HepG2 (cell line): ENCODE measurements around the gene ARTN. TPM values are rescaled to one million over a fixed set of nuclear protein-coding genes. Genes with fewer than 3 reads are reported as not detected.

ENCODE experiments used
- ARNT2 ChIP-seq: sonication (generic); formaldehyde crosslinking; IDR thresholded peaks from 2 replicates; pipeline ENCODE4 v1.8.0; 2022; ENCODE audit warnings: mild to moderate bottlenecking, low read depth, missing genetic modification reagents, moderate library complexity
- HDAC6 ChIP-seq: fragments of 200-600 bp; sonication (generic); IDR thresholded peaks from 2 replicates; pipeline ENCODE4 v1.7.0; 2017; ENCODE audit warnings: mild to moderate bottlenecking, antibody characterized with exemption, low read length, low read depth
- HNRNPL ChIP-seq: fragments of 200-400 bp; formaldehyde crosslinking; IDR thresholded peaks from 2 replicates; pipeline ENCODE4 v1.6.1; 2017; ENCODE audit warnings: mild to moderate bottlenecking, low read depth, low read length
- MIER3 ChIP-seq: IDR thresholded peaks from 2 replicates; pipeline ENCODE4 v1.6.1; 2016; ENCODE audit warnings: missing compliant biosample characterization, borderline replicate concordance
- NAIF1 ChIP-seq: sonication (generic); formaldehyde crosslinking; IDR thresholded peaks from 2 replicates; pipeline ENCODE4 v1.5.0; 2020; ENCODE audit warnings: mild to moderate bottlenecking, missing genetic modification reagents, borderline replicate concordance
- NFYC ChIP-seq: IDR thresholded peaks from 2 replicates; pipeline ENCODE4 v1.6.1; 2016; ENCODE audit warnings: missing genetic modification reagents, missing compliant biosample characterization
- ZFY ChIP-seq: sonication (generic); formaldehyde crosslinking; IDR thresholded peaks from 2 replicates; pipeline ENCODE4 v1.4.0; 2020; ENCODE audit warnings: missing genetic modification reagents
- ZNF644 ChIP-seq: IDR thresholded peaks from 2 replicates; pipeline ENCODE4 v1.6.1; 2016; ENCODE audit warnings: low read depth
- ZNF720 ChIP-seq: sonication (generic); formaldehyde crosslinking; IDR thresholded peaks from 2 replicates; pipeline ENCODE4 v1.4.0; 2020; ENCODE audit warnings: missing genetic modification reagents
- ZNF747 ChIP-seq: sonication (generic); formaldehyde crosslinking; IDR thresholded peaks from 2 replicates; pipeline ENCODE4 v1.8.1; 2023; ENCODE audit warnings: missing genetic modification reagents, mild to moderate bottlenecking, borderline replicate concordance
- polyA plus RNA-seq, 8 experiments: library from polyadenylated mRNA; depleted of rRNA in 3 of 8; stranded (reverse) in 7 of 8; unstranded in 1 of 8; fragments of >200 nt; fragmentation: Illumina TruSeq in 4 of 8; extraction: Trizol in 4 of 8; gene quantifications; 2 replicates each; pipeline versions ENCODE4 v1.2.1 to v1.2.3, GENCODE V29; 2011 to 2016; ENCODE audit warnings: low read depth in 4 of 8, missing spikeins in 1 of 8, mixed read lengths in 1 of 8; ENCODE audit not compliant: insufficient read depth in 1 of 8
- total RNA-seq, 5 experiments: library from RNA; depleted of rRNA; stranded (reverse); fragments of >200 nt; fragmentation: Illumina TruSeq; extraction: Trizol; gene quantifications; 2 replicates each; pipeline ENCODE4 v1.2.3, GENCODE V29; 2016; ENCODE audit warnings: low read depth in 1 of 5
- TF ChIP-seq, protein P1 (sequence below): sonication (generic); formaldehyde crosslinking; IDR thresholded peaks from 2 replicates; pipeline ENCODE4 v1.4.0; 2020; ENCODE audit warnings: missing genetic modification reagents, borderline replicate concordance
- TF ChIP-seq, protein P2 (sequence below): sonication (generic); formaldehyde crosslinking; IDR thresholded peaks from 2 replicates; pipeline ENCODE4 v1.5.1; 2020; ENCODE audit warnings: missing genetic modification reagents, mild to moderate bottlenecking, borderline replicate concordance
- TF ChIP-seq, protein P3 (sequence below): sonication (generic); formaldehyde crosslinking; IDR thresholded peaks from 2 replicates; pipeline ENCODE4 v1.9.0; 2021; ENCODE audit warnings: missing genetic modification reagents, borderline replicate concordance
- TF ChIP-seq, protein P4 (sequence below): sonication (generic); formaldehyde crosslinking; IDR thresholded peaks from 2 replicates; pipeline ENCODE4 v1.4.0; 2020; ENCODE audit warnings: mild to moderate bottlenecking, missing genetic modification reagents
- TF ChIP-seq, protein P5 (sequence below): fragments of 450-650 bp; IDR thresholded peaks from 2 replicates; pipeline ENCODE4 v1.6.1; 2016
- TF ChIP-seq, protein P6 (sequence below): sonication (generic); formaldehyde crosslinking; IDR thresholded peaks from 2 replicates; pipeline ENCODE4 v1.5.0; 2020; ENCODE audit warnings: missing genetic modification reagents, mild to moderate bottlenecking, borderline replicate concordance

The ARTN gene
- total and polyA plus RNA-seq, 2 of the 13 experiments (the other 11 are each of a cell fraction or from before 2014, with no cell fraction given) = 0.11 to 0.62 TPM

DNA sequence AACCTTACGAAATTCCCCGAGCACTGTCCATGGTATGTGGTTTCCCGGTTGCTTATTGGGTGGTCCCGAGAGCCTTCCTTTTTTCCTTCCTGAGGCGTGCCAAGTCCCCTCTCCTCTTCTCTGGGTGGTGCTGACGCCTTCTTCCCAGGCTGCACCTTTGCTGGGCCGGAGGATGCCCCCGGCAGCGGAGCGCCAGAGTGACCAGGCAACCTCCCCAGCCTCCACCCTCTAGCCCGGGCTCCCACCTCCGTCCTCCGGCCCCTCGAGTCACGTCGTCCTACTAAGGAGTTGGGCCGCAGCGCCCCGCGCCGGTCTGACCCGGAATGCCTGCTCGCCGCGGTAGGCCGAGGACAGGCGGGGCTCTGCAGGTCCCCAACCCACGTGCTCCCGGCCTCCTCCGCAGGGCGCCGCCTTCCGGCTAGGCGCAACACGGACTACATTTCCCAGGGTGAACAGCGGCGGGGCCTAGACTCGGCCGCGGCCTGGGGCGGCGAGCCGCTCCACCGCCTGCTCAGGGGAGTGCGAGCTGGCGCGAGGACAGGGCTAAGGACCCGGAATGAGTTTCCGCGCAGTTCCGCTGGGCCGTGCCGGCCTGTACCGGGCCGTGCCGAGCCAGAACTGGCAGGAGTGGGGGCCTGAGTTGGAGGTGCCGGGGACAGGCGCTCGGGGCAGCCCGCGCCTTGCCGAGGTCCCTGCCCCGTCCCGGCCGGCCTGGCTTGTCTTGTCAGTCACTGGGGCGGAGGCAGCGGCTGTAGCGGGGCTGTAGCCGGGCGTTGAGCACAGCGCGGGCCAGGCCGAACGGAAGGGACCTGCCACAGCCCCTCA is 12.8 kb downstream of the ARTN start, which contains the start of gene IPO13 (continued):
- TF ChIP-seq, protein P1, sequence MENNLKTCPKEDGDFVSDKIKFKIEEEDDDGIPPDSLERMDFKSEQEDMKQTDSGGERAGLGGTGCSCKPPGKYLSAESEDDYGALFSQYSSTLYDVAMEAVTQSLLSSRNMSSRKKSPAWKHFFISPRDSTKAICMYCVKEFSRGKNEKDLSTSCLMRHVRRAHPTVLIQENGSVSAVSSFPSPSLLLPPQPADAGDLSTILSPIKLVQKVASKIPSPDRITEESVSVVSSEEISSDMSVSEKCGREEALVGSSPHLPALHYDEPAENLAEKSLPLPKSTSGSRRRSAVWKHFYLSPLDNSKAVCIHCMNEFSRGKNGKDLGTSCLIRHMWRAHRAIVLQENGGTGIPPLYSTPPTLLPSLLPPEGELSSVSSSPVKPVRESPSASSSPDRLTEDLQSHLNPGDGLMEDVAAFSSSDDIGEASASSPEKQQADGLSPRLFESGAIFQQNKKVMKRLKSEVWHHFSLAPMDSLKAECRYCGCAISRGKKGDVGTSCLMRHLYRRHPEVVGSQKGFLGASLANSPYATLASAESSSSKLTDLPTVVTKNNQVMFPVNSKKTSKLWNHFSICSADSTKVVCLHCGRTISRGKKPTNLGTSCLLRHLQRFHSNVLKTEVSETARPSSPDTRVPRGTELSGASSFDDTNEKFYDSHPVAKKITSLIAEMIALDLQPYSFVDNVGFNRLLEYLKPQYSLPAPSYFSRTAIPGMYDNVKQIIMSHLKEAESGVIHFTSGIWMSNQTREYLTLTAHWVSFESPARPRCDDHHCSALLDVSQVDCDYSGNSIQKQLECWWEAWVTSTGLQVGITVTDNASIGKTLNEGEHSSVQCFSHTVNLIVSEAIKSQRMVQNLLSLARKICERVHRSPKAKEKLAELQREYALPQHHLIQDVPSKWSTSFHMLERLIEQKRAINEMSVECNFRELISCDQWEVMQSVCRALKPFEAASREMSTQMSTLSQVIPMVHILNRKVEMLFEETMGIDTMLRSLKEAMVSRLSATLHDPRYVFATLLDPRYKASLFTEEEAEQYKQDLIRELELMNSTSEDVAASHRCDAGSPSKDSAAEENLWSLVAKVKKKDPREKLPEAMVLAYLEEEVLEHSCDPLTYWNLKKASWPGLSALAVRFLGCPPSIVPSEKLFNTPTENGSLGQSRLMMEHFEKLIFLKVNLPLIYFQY (CRISPR knock-in tag) = peak; percentile 86
- TF ChIP-seq NAIF1 (CRISPR knock-in tag) = no peak; the same call in none of the 2 replicates
- TF ChIP-seq MIER3 (CRISPR knock-in tag) = peak; percentile 91
- TF ChIP-seq ZNF747 = peak; percentile 89
- peak; percentile 38; the same call in 1 of the 2 replicates for TF ChIP-seq ZNF644 (CRISPR knock-in tag)
- TF ChIP-seq, protein P2, sequence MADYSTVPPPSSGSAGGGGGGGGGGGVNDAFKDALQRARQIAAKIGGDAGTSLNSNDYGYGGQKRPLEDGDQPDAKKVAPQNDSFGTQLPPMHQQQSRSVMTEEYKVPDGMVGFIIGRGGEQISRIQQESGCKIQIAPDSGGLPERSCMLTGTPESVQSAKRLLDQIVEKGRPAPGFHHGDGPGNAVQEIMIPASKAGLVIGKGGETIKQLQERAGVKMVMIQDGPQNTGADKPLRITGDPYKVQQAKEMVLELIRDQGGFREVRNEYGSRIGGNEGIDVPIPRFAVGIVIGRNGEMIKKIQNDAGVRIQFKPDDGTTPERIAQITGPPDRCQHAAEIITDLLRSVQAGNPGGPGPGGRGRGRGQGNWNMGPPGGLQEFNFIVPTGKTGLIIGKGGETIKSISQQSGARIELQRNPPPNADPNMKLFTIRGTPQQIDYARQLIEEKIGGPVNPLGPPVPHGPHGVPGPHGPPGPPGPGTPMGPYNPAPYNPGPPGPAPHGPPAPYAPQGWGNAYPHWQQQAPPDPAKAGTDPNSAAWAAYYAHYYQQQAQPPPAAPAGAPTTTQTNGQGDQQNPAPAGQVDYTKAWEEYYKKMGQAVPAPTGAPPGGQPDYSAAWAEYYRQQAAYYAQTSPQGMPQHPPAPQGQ = no peak
- peak; percentile 77 for TF ChIP-seq ARNT2 (CRISPR knock-in tag)
- TF ChIP-seq, protein P3, sequence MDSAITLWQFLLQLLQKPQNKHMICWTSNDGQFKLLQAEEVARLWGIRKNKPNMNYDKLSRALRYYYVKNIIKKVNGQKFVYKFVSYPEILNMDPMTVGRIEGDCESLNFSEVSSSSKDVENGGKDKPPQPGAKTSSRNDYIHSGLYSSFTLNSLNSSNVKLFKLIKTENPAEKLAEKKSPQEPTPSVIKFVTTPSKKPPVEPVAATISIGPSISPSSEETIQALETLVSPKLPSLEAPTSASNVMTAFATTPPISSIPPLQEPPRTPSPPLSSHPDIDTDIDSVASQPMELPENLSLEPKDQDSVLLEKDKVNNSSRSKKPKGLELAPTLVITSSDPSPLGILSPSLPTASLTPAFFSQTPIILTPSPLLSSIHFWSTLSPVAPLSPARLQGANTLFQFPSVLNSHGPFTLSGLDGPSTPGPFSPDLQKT (CRISPR knock-in tag) = no peak
- TF ChIP-seq, protein P4, sequence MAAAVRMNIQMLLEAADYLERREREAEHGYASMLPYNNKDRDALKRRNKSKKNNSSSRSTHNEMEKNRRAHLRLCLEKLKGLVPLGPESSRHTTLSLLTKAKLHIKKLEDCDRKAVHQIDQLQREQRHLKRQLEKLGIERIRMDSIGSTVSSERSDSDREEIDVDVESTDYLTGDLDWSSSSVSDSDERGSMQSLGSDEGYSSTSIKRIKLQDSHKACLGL (CRISPR knock-in tag) = peak; percentile 93; the same call in 1 of the 2 replicates
- peak; percentile 43; the same call in 1 of the 2 replicates for TF ChIP-seq NFYC (CRISPR knock-in tag)
- TF ChIP-seq, protein P5, sequence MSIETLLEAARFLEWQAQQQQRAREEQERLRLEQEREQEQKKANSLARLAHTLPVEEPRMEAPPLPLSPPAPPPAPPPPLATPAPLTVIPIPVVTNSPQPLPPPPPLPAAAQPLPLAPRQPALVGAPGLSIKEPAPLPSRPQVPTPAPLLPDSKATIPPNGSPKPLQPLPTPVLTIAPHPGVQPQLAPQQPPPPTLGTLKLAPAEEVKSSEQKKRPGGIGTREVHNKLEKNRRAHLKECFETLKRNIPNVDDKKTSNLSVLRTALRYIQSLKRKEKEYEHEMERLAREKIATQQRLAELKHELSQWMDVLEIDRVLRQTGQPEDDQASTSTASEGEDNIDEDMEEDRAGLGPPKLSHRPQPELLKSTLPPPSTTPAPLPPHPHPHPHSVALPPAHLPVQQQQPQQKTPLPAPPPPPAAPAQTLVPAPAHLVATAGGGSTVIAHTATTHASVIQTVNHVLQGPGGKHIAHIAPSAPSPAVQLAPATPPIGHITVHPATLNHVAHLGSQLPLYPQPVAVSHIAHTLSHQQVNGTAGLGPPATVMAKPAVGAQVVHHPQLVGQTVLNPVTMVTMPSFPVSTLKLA = peak; percentile 90
- TF ChIP-seq, protein P6, sequence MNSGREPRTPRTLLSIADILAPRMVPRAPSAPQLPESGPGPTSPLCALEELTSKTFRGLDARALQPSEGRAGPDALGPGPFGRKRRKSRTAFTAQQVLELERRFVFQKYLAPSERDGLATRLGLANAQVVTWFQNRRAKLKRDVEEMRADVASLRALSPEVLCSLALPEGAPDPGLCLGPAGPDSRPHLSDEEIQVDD = no peak
- peak; percentile 99 for TF ChIP-seq ZFY (CRISPR knock-in tag)
- TF ChIP-seq HNRNPL = 0 out of 2 replicates have a peak, but pooled peaks have one; percentile 52
- TF ChIP-seq HDAC6 = peak; percentile 94; the same call in 1 of the 2 replicates
- no peak for TF ChIP-seq ZNF720 (CRISPR knock-in tag)
